Activated naive CD8-positive, alpha-beta T cell treated with anti-CD3 and anti-CD28 coated beads for 36 hours (primary cell): ENCODE results near the gene USP12. TPM values are rescaled to one million over a fixed set of nuclear protein-coding genes. Genes with fewer than 3 reads are reported as not detected.
"Not testable (repeated sequence)": the region's sequence is repeated elsewhere in the genome, so short reads cannot be mapped to it uniquely, and the experiment has no call there.

Experiments used
- DNase-seq: peaks from one replicate; pipeline ENCODE4 v3.0.0; 2021
- H3K27ac Mint-ChIP-seq: one replicate; pipeline ENCODE4 v1.8.0; 2022; ENCODE audit warnings: mild to moderate bottlenecking, moderate library complexity, mixed read lengths
- H3K27me3 Mint-ChIP-seq: one replicate; pipeline ENCODE4 v1.8.0; 2022; ENCODE audit warnings: mild to moderate bottlenecking, mixed read lengths
- H3K36me3 Mint-ChIP-seq: one replicate; pipeline ENCODE4 v1.8.0; 2021; ENCODE audit warnings: mild to moderate bottlenecking, mixed read lengths
- H3K4me1 Mint-ChIP-seq: one replicate; pipeline ENCODE4 v1.8.0; 2021; ENCODE audit warnings: mixed read lengths
- H3K4me3 Mint-ChIP-seq: one replicate; pipeline ENCODE4 v1.8.0; 2022; ENCODE audit warnings: mild to moderate bottlenecking, moderate library complexity, mixed read lengths
- H3K9me3 Mint-ChIP-seq: one replicate; pipeline ENCODE4 v1.8.0; 2022; ENCODE audit warnings: mixed read lengths
- total RNA-seq, 2 experiments: library from RNA; stranded (reverse); gene quantifications; one replicate each; pipeline ENCODE4 v1.2.3, GENCODE V29; 2021

USP12 gene
- total RNA-seq, 2 experiments from 2014 or later: 48.4 to 48.9 TPM

- H3K9me3 Mint-ChIP-seq: no peaks in the 10 kb centered on the region
- no peaks in the 10 kb centered on the region for H3K27me3 Mint-ChIP-seq
- peaks cover 50% of the 10 kb centered on the region for H3K36me3 Mint-ChIP-seq
- peaks cover 17% of the 10 kb centered on the region for H3K4me1 Mint-ChIP-seq
- H3K4me3 Mint-ChIP-seq: no peak overlapping the region
- no peak overlapping the region for H3K27ac Mint-ChIP-seq
- no peak for DNase-seq
These were observed 69.8 kb downstream of the USP12 start for GRCh38 chr13:27101847-27102246.

- Mint-ChIP-seq H3K27me3 (no peaks in the 10 kb centered on the region), H3K4me1 (peaks cover 16% of the 10 kb centered on the region), H3K4me3 (no peak overlapping the region), H3K9me3 (no peaks in the 10 kb centered on the region), H3K27ac (no peak overlapping the region), H3K36me3 (peaks cover 48% of the 10 kb centered on the region)
- no peak for DNase-seq
These were observed 70.3 kb downstream of the USP12 start for GRCh38 chr13:27101289-27101688.

GRCh38 chr13:27097691-27098090 lies 73.9 kb downstream of the USP12 start:
- DNase-seq: no peak
- no peak overlapping the region for H3K4me3 Mint-ChIP-seq
- H3K9me3 Mint-ChIP-seq: no peaks in the 10 kb centered on the region
- H3K27ac Mint-ChIP-seq: no peak overlapping the region
- peaks cover 14% of the 10 kb centered on the region for H3K4me1 Mint-ChIP-seq
- peaks cover 56% of the 10 kb centered on the region for H3K36me3 Mint-ChIP-seq
- H3K27me3 Mint-ChIP-seq: no peaks in the 10 kb centered on the region

- Mint-ChIP-seq H3K9me3 (no peaks in the 10 kb centered on the region), H3K27me3 (no peaks in the 10 kb centered on the region), H3K27ac (no peak overlapping the region), H3K4me3 (no peak overlapping the region), H3K4me1 (peaks cover 4% of the 10 kb centered on the region), H3K36me3 (peaks cover 59% of the 10 kb centered on the region)
- DNase-seq: no peak
These were observed 80.2 kb downstream of the USP12 start for GRCh38 chr13:27091451-27091850.

GRCh38 chr13:27088619-27089018 lies 83.0 kb downstream of the USP12 start:
- Mint-ChIP-seq H3K27me3 (no peaks in the 10 kb centered on the region), H3K4me1 (peaks cover 7% of the 10 kb centered on the region), H3K9me3 (no peaks in the 10 kb centered on the region), H3K36me3 (peaks cover 60% of the 10 kb centered on the region), H3K27ac (no peak overlapping the region), H3K4me3 (no peak overlapping the region)
- DNase-seq: no peak

- Mint-ChIP-seq H3K4me1 (peaks cover 17% of the 10 kb centered on the region), H3K27me3 (no peaks in the 10 kb centered on the region), H3K27ac (no peak overlapping the region), H3K36me3 (peaks cover 60% of the 10 kb centered on the region), H3K4me3 (no peak overlapping the region), H3K9me3 (no peaks in the 10 kb centered on the region)
- no peak for DNase-seq
These were observed 84.9 kb downstream of the USP12 start for GRCh38 chr13:27086599-27087265.

- Mint-ChIP-seq H3K4me3 (no peak overlapping the region), H3K4me1 (peaks cover 30% of the 10 kb centered on the region), H3K9me3 (no peaks in the 10 kb centered on the region), H3K27me3 (no peaks in the 10 kb centered on the region), H3K36me3 (peaks cover 60% of the 10 kb centered on the region), H3K27ac (no peak overlapping the region)
- DNase-seq: no peak
These were observed 88.4 kb downstream of the USP12 start for GRCh38 chr13:27083183-27083582.

GRCh38 chr13:27081893-27082679 lies 89.5 kb downstream of the USP12 start:
- Mint-ChIP-seq H3K4me3 (no peak overlapping the region), H3K36me3 (peaks cover 59% of the 10 kb centered on the region), H3K27ac (no peak overlapping the region), H3K9me3 (no peaks in the 10 kb centered on the region), H3K27me3 (no peaks in the 10 kb centered on the region), H3K4me1 (peaks cover 30% of the 10 kb centered on the region)
- DNase-seq: no peak

GRCh38 chr13:27080018-27080948 lies 91.3 kb downstream of the USP12 start:
- H3K27ac Mint-ChIP-seq: no peak overlapping the region
- no peaks in the 10 kb centered on the region for H3K27me3 Mint-ChIP-seq
- H3K4me1 Mint-ChIP-seq: peaks cover 26% of the 10 kb centered on the region
- H3K4me3 Mint-ChIP-seq: no peak overlapping the region
- no peak for DNase-seq
- H3K9me3 Mint-ChIP-seq: no peaks in the 10 kb centered on the region
- H3K36me3 Mint-ChIP-seq: peaks cover 53% of the 10 kb centered on the region

- no peaks in the 10 kb centered on the region for H3K9me3 Mint-ChIP-seq
- no peak overlapping the region for H3K27ac Mint-ChIP-seq
- no peak overlapping the region for H3K4me3 Mint-ChIP-seq
- no peak for DNase-seq
- H3K27me3 Mint-ChIP-seq: no peaks in the 10 kb centered on the region
- peaks cover 26% of the 10 kb centered on the region for H3K4me1 Mint-ChIP-seq
- H3K36me3 Mint-ChIP-seq: peaks cover 51% of the 10 kb centered on the region
These were observed 92.1 kb downstream of the USP12 start for GRCh38 chr13:27079421-27079958.

- peaks cover 18% of the 10 kb centered on the region for H3K4me1 Mint-ChIP-seq
- no peak for DNase-seq
- H3K36me3 Mint-ChIP-seq: peaks cover 56% of the 10 kb centered on the region
- no peak overlapping the region for H3K4me3 Mint-ChIP-seq
- H3K9me3 Mint-ChIP-seq: no peaks in the 10 kb centered on the region
- H3K27me3 Mint-ChIP-seq: no peaks in the 10 kb centered on the region
- H3K27ac Mint-ChIP-seq: no peak overlapping the region
These were observed 94.2 kb downstream of the USP12 start for GRCh38 chr13:27077451-27077850.

GRCh38 chr13:27076421-27076820 lies 95.2 kb downstream of the USP12 start:
- DNase-seq: no peak
- H3K27ac Mint-ChIP-seq: no peak overlapping the region
- no peaks in the 10 kb centered on the region for H3K9me3 Mint-ChIP-seq
- H3K4me1 Mint-ChIP-seq: peaks cover 18% of the 10 kb centered on the region
- H3K4me3 Mint-ChIP-seq: no peak overlapping the region
- H3K36me3 Mint-ChIP-seq: peaks cover 55% of the 10 kb centered on the region
- H3K27me3 Mint-ChIP-seq: no peaks in the 10 kb centered on the region

- DNase-seq: no peak
- Mint-ChIP-seq H3K27me3 (no peaks in the 10 kb centered on the region), H3K4me1 (peaks cover 5% of the 10 kb centered on the region), H3K27ac (no peak overlapping the region), H3K9me3 (no peaks in the 10 kb centered on the region), H3K4me3 (no peak overlapping the region), H3K36me3 (peaks cover 50% of the 10 kb centered on the region)
These were observed 98.4 kb downstream of the USP12 start for GRCh38 chr13:27073186-27073585.

GRCh38 chr13:27066123-27066522 lies 105.5 kb downstream of the USP12 start:
- peaks cover 48% of the 10 kb centered on the region for H3K36me3 Mint-ChIP-seq
- H3K27ac Mint-ChIP-seq, H3K4me3 Mint-ChIP-seq, H3K27me3 Mint-ChIP-seq, H3K9me3 Mint-ChIP-seq, DNase-seq: not testable (repeated sequence)
- peaks cover 18% of the 10 kb centered on the region for H3K4me1 Mint-ChIP-seq

- peaks cover 4% of the 10 kb centered on the region for H3K9me3 Mint-ChIP-seq
- no peak overlapping the region for H3K27ac Mint-ChIP-seq
- no peak overlapping the region for H3K4me3 Mint-ChIP-seq
- DNase-seq: no peak
- no peaks in the 10 kb centered on the region for H3K27me3 Mint-ChIP-seq
- peaks cover 18% of the 10 kb centered on the region for H3K4me1 Mint-ChIP-seq
- peaks cover 46% of the 10 kb centered on the region for H3K36me3 Mint-ChIP-seq
These were observed 106.0 kb downstream of the USP12 start for GRCh38 chr13:27065582-27065981.
